ENCODE measurements around the gene CAPN11. TPM values are rescaled to one million over a fixed set of nuclear protein-coding genes. Genes with fewer than 3 reads are reported as not detected.

Gene CAPN11
- total RNA-seq, 1 experiment from 2014 or later = 0.28 TPM

DNA sequence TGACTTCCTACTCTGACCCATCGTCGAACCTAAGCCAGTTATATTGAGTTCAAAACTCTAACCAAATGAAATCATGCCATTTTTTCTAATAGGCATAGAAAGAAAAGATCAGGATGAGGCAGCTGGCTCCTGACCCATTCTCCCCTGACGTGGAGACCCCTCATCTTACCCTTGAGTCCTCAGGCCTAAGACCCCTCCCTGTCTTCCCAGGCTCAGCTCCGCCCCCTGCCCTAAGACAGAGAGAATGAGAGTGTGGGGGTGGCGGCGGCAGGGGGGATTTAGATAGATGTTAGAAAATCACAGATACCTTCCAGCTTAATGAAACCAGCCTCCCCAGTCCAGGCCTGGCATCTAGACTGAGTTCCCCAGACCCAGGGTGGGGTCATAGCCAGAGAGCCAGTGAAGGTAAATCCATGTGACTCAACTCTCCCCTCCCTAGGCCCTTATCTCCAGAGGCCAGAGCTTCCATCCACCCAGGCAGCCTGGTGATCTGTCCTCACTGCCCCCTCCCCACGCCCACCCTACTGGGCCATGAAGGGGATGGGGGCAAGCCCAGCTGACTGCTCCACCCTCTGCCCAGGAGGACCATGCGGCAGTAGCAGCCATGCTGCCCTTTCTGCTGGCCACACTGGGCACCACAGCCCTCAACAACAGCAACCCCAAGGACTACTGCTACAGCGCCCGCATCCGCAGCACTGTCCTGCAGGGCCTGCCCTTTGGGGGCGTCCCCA lies 24.5 kb upstream of the CAPN11 start:
- H3K27ac ChIP-seq (ENCODE audit: insufficient read length, low read depth, low read length) = no peak overlapping the region
- H3K14ac ChIP-seq (ENCODE audit: insufficient read depth, low read length) = no peak overlapping the region
- no peak overlapping the region for H2BK20ac ChIP-seq (ENCODE audit: low read depth, low read length, poor library complexity, severe bottlenecking)
- no peak overlapping the region for H3K4ac ChIP-seq (ENCODE audit: low read depth, low read length)
- Mint-ChIP-seq H3K27me3 (ENCODE audit: low read depth) (no peaks in the 10 kb centered on the region), H3K4me3 (peak overlapping the region in 1 of 2 experiments; percentile 14; a peak in 1 of 5 replicates), H3K36me3 (ENCODE audit: insufficient read depth in 1 of 3, low read depth in 3 of 3) (peaks cover 23 to 33% (median 27%) of the 10 kb centered on the region in 3 experiments), H3K4me1 (peaks cover 32 to 62% of the 10 kb centered on the region in 2 experiments), H3K27ac (peak overlapping the region in 2 of 3 experiments; percentile 19 to 32; a peak in 2 of 7 replicates), H3K9me3 (no peaks in the 10 kb centered on the region)
- no peak overlapping the region for H3T11ph ChIP-seq (ENCODE audit: low read length)
- peak overlapping the region; percentile 0 for H3K4me2 ChIP-seq (ENCODE audit: insufficient read depth, insufficient read length, low read length)
- no peaks in the 10 kb centered on the region for H4K20me1 ChIP-seq (ENCODE audit: control insufficient read depth, insufficient read depth, insufficient read length)
- H4K5ac ChIP-seq (ENCODE audit: insufficient read length, low read depth, low read length) = no peak overlapping the region
- H3K79me1 ChIP-seq (ENCODE audit: insufficient read depth, low read depth, low read length, poor library complexity, severe bottlenecking) = no peaks in the 10 kb centered on the region
- no peaks in the 10 kb centered on the region for H3K9me3 ChIP-seq (ENCODE audit: control insufficient read depth, low read depth, low read length)
- no peaks in the 10 kb centered on the region for H3K4me1 ChIP-seq (ENCODE audit: insufficient read depth, low read length)
- H4K8ac ChIP-seq (replicated peaks; ENCODE audit: insufficient read length, low read depth, low read length) = no peak overlapping the region
- no peak overlapping the region for H3K9ac ChIP-seq (ENCODE audit: extremely low read depth, insufficient read length, low read length)
- no peaks in the 10 kb centered on the region for H3K27me3 ChIP-seq (ENCODE audit: insufficient read depth, low read length)
- no peak for DNase-seq
- H2BK120ac ChIP-seq (ENCODE audit: low read depth, low read length, poor library complexity, severe bottlenecking) = no peak overlapping the region
- H2AK5ac ChIP-seq (ENCODE audit: insufficient read length, low read length) = no peak overlapping the region
- no peaks in the 10 kb centered on the region for H3K79me2 ChIP-seq (ENCODE audit: insufficient read depth, low read length)
- WGBS (ENCODE audit: extremely low coverage, insufficient read length, low lambda C conversion rate) = no CpG with 5 or more reads among the region's 12 CpGs
- no peak overlapping the region for H2BK12ac ChIP-seq (ENCODE audit: insufficient read length, low read depth, low read length)
- no peak overlapping the region for H2BK15ac ChIP-seq (ENCODE audit: low read depth, low read length)
- H2AFZ ChIP-seq (ENCODE audit: low read length) = no peak overlapping the region
- H3K18ac ChIP-seq (ENCODE audit: insufficient read length, low read depth, low read length) = no peak overlapping the region
- TF ChIP-seq, protein P1, sequence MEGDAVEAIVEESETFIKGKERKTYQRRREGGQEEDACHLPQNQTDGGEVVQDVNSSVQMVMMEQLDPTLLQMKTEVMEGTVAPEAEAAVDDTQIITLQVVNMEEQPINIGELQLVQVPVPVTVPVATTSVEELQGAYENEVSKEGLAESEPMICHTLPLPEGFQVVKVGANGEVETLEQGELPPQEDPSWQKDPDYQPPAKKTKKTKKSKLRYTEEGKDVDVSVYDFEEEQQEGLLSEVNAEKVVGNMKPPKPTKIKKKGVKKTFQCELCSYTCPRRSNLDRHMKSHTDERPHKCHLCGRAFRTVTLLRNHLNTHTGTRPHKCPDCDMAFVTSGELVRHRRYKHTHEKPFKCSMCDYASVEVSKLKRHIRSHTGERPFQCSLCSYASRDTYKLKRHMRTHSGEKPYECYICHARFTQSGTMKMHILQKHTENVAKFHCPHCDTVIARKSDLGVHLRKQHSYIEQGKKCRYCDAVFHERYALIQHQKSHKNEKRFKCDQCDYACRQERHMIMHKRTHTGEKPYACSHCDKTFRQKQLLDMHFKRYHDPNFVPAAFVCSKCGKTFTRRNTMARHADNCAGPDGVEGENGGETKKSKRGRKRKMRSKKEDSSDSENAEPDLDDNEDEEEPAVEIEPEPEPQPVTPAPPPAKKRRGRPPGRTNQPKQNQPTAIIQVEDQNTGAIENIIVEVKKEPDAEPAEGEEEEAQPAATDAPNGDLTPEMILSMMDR (conservative IDR thresholded peaks at IDR 0.05) = no peak
- H3K23me2 ChIP-seq (ENCODE audit: insufficient read length, low read depth, low read length, poor library complexity, severe bottlenecking) = no peaks in the 10 kb centered on the region
- H3K23ac ChIP-seq (ENCODE audit: insufficient read length, low read depth, low read length) = no peak overlapping the region
- no peak overlapping the region for H2BK5ac ChIP-seq (ENCODE audit: insufficient read length, low read length)
- H4K91ac ChIP-seq (ENCODE audit: insufficient read length, low read depth, low read length) = no peak overlapping the region
- H3K56ac ChIP-seq (ENCODE audit: insufficient read length, low read depth, low read length) = no peak overlapping the region

All from H9 (cell line).